Hepatocyte (in vitro differentiated cells): ENCODE data around the gene LCLAT1.
"Not testable (repeated sequence)": the region's sequence is repeated elsewhere in the genome, so short reads cannot be mapped to it uniquely, and the experiment has no call there.

Experiments used
- EZH2 ChIP-seq: fragments of 200-600 bp; sonication (generic); IDR thresholded peaks from 2 replicates; pipeline ENCODE4 v1.6.1; 2016; ENCODE audit warnings: antibody characterized with exemption, mild to moderate bottlenecking, borderline replicate concordance
- TF ChIP-seq, protein P1 (sequence below): fragments of 200-600 bp; sonication (generic); IDR thresholded peaks from 2 replicates; pipeline ENCODE4 v1.5.1; 2016; ENCODE audit warnings: antibody characterized with exemption, mild to moderate bottlenecking; ENCODE audit not compliant: poor library complexity

DNA sequence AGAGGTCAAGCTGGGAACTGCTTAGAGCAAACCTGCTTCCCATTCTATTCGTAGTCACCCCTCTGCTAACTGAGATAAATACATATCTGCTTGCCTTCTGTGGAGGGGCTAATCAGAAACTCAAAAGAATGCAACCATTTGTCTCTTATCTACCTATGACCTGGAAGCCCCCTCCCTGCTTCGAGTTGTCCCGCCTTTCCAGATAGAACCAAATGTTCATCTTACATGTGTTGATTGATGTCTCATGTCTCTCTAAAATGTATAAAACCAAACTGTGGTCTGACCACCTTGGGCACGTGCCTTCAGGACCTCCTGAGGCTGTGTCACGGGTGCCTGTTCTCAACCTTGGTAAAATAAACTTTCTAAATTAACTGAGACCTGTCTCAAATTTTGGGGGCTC is 66.6 kb downstream of the LCLAT1 start:
- TF ChIP-seq, protein P1, sequence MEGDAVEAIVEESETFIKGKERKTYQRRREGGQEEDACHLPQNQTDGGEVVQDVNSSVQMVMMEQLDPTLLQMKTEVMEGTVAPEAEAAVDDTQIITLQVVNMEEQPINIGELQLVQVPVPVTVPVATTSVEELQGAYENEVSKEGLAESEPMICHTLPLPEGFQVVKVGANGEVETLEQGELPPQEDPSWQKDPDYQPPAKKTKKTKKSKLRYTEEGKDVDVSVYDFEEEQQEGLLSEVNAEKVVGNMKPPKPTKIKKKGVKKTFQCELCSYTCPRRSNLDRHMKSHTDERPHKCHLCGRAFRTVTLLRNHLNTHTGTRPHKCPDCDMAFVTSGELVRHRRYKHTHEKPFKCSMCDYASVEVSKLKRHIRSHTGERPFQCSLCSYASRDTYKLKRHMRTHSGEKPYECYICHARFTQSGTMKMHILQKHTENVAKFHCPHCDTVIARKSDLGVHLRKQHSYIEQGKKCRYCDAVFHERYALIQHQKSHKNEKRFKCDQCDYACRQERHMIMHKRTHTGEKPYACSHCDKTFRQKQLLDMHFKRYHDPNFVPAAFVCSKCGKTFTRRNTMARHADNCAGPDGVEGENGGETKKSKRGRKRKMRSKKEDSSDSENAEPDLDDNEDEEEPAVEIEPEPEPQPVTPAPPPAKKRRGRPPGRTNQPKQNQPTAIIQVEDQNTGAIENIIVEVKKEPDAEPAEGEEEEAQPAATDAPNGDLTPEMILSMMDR: not testable (repeated sequence)
- TF ChIP-seq EZH2: not testable (repeated sequence)
